ENCODE data around the gene CDH13.

DNA sequence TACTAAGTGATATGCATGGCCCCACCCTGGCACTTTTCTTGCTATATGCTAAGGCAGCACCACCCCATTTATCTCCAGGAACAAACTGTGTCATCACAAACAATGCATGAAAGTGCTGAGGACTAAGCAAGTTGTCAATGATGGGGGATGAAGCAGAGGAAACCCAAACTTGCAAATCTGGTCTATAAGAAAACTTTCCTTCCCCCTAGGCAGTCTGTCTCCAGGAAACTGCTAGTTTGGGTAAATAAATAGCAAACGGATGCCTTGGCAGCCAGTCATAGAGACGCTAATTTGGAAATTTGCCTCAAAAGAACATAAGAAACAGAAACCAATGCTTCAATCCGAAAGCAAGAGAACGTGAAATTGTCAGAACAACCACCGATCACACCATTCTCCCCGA is 1175.4 kb downstream of the CDH13 start:
- no peak for TF ChIP-seq TAF15 (IDR thresholded peaks at IDR 0.05; ENCODE audit: low read depth, low read length)
- TF ChIP-seq, protein P1, sequence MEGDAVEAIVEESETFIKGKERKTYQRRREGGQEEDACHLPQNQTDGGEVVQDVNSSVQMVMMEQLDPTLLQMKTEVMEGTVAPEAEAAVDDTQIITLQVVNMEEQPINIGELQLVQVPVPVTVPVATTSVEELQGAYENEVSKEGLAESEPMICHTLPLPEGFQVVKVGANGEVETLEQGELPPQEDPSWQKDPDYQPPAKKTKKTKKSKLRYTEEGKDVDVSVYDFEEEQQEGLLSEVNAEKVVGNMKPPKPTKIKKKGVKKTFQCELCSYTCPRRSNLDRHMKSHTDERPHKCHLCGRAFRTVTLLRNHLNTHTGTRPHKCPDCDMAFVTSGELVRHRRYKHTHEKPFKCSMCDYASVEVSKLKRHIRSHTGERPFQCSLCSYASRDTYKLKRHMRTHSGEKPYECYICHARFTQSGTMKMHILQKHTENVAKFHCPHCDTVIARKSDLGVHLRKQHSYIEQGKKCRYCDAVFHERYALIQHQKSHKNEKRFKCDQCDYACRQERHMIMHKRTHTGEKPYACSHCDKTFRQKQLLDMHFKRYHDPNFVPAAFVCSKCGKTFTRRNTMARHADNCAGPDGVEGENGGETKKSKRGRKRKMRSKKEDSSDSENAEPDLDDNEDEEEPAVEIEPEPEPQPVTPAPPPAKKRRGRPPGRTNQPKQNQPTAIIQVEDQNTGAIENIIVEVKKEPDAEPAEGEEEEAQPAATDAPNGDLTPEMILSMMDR (IDR thresholded peaks at IDR 0.05 in 2 of 3, conservative IDR thresholded peaks at IDR 0.05 in 1 of 3; ENCODE audit: insufficient read depth in 2 of 3, low read depth in 1 of 3, low read length in 3 of 3): no peak
- TF ChIP-seq, protein P2, sequence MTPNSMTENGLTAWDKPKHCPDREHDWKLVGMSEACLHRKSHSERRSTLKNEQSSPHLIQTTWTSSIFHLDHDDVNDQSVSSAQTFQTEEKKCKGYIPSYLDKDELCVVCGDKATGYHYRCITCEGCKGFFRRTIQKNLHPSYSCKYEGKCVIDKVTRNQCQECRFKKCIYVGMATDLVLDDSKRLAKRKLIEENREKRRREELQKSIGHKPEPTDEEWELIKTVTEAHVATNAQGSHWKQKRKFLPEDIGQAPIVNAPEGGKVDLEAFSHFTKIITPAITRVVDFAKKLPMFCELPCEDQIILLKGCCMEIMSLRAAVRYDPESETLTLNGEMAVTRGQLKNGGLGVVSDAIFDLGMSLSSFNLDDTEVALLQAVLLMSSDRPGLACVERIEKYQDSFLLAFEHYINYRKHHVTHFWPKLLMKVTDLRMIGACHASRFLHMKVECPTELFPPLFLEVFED (CRISPR knock-in tag; conservative IDR thresholded peaks at IDR 0.05): no peak
- TF ChIP-seq ZNF699 (CRISPR knock-in tag; IDR thresholded peaks at IDR 0.05; ENCODE audit: insufficient replicate concordance): no peak
- no peak for TF ChIP-seq ZBTB17 (CRISPR knock-in tag; IDR thresholded peaks at IDR 0.05)
- no peak for TF ChIP-seq HDAC6 (IDR thresholded peaks at IDR 0.05; ENCODE audit: low read depth, low read length)
- TF ChIP-seq GABPA (tag; conservative IDR thresholded peaks at IDR 0.05; ENCODE audit: low read depth): no peak
- no peak for TF ChIP-seq ZNF212 (CRISPR knock-in tag; IDR thresholded peaks at IDR 0.05)
- TF ChIP-seq ZNF561 (CRISPR knock-in tag; conservative IDR thresholded peaks at IDR 0.05): no peak

All from K562 (cell line).